K562 (cell line): Measurements from ENCODE around the gene RSPH10B. TPM values are rescaled to one million over a fixed set of nuclear protein-coding genes. Genes with fewer than 3 reads are reported as not detected.

Experiments used
- BRCA1 ChIP-seq, 2 experiments: fragments of 450-650 bp in 1 of 2; sonication (generic) in 1 of 2; formaldehyde crosslinking in 1 of 2; IDR thresholded peaks; 2 replicates each; pipeline versions ENCODE4 v1.5.0 to v1.6.1; 2017 to 2020; ENCODE audit warnings: mild to moderate bottlenecking in 1 of 2, missing genetic modification reagents in 1 of 2
- CC2D1A ChIP-seq: fragments of 450-650 bp; IDR thresholded peaks from 2 replicates; pipeline ENCODE4 v1.6.1; 2017; ENCODE audit warnings: mild to moderate bottlenecking
- CREBBP ChIP-seq: IDR thresholded peaks from one replicate; pipeline ENCODE4 v1.6.1; 2012; ENCODE audit warnings: low read depth, mild to moderate bottlenecking, control low read depth, inconsistent platforms, low read length
- MEF2D ChIP-seq: conservative IDR thresholded peaks from 2 replicates; pipeline ENCODE4 v1.6.1; 2016; ENCODE audit warnings: low read depth, missing genetic modification characterization, missing compliant biosample characterization
- MYNN ChIP-seq, 2 experiments: sonication (generic); formaldehyde crosslinking in 1 of 2; IDR thresholded peaks; 2 replicates each; pipeline versions ENCODE4 v1.5.0 to v1.6.1; 2016 to 2020; ENCODE audit warnings: antibody characterized with exemption in 1 of 2, missing genetic modification reagents in 1 of 2
- PTBP1 ChIP-seq: fragments of 200-400 bp; formaldehyde crosslinking; IDR thresholded peaks from 2 replicates; pipeline ENCODE4 v1.6.1; 2017; ENCODE audit warnings: low read depth, low read length
- SRSF7 ChIP-seq: fragments of 200-400 bp; formaldehyde crosslinking; optimal IDR thresholded peaks from 2 replicates; pipeline ENCODE3; 2017; ENCODE audit warnings: mild to moderate bottlenecking, low read depth, low read length
- TFE3 ChIP-seq: fragments of 450-650 bp; formaldehyde crosslinking; IDR thresholded peaks from 2 replicates; pipeline ENCODE4 v1.4.0; 2020; ENCODE audit warnings: mild to moderate bottlenecking, mixed read lengths
- TSC22D4 ChIP-seq: fragments of 450-650 bp; IDR thresholded peaks from 2 replicates; pipeline ENCODE4 v1.6.1; 2016; ENCODE audit warnings: missing genetic modification characterization, missing biosample characterization, control low read depth
- UBTF ChIP-seq, 2 experiments: IDR thresholded peaks; 2 replicates each; pipeline ENCODE4 v1.6.1; 2012; ENCODE audit warnings: improper control_type of control experiment in 2 of 2, low read depth in 2 of 2, low read length in 2 of 2, borderline replicate concordance in 1 of 2
- ZFP1 ChIP-seq: fragments of 450-650 bp; formaldehyde crosslinking; IDR thresholded peaks from 2 replicates; pipeline ENCODE4 v1.4.0; 2020; ENCODE audit warnings: mild to moderate bottlenecking, mixed read lengths
- ZNF41 ChIP-seq: fragments of 250-450 bp; sonication (Bioruptor Pico); conservative IDR thresholded peaks from 2 replicates; pipeline ENCODE4 v1.4.0; 2020; ENCODE audit warnings: mild to moderate bottlenecking
- ZNF766 ChIP-seq: fragments of 200-800 bp; sonication (Bioruptor generic); conservative IDR thresholded peaks from 2 replicates; pipeline ENCODE4 v1.6.1; 2016; ENCODE audit warnings: missing genetic modification characterization, missing compliant biosample characterization
- ZNF830 ChIP-seq: fragments of 250-450 bp; sonication (Bioruptor Pico); IDR thresholded peaks from 2 replicates; pipeline ENCODE4 v1.5.0; 2021; ENCODE audit warnings: mild to moderate bottlenecking
- polyA plus RNA-seq, 8 experiments: library from polyadenylated mRNA; depleted of rRNA in 4 of 8; stranded (reverse) in 5 of 8; unstranded in 3 of 8; fragments of >200 nt; fragmentation: Nextera tagmentation in 2 of 8; fragmentation: Illumina TruSeq in 1 of 8; extraction: Ambion mirVana in 2 of 8; extraction: Trizol in 1 of 8; gene quantifications; 2 replicates each; pipeline versions ENCODE4 v1.2.1 to v1.2.3, GENCODE V29; 2011 to 2014; ENCODE audit warnings: inconsistent platforms in 1 of 8, missing spikeins in 1 of 8
- total RNA-seq, 7 experiments: library from RNA; depleted of rRNA in 6 of 7; stranded (reverse); fragments of >200 nt in 6 of 7; fragmentation: Illumina TruSeq in 2 of 7; extraction: Trizol in 2 of 7; gene quantifications; 2 replicates each; pipeline versions ENCODE4 v1.2.1 to v1.2.3, GENCODE V29; 2011 to 2021; ENCODE audit warnings: low replicate concordance in 1 of 7
- TF ChIP-seq, protein P1 (sequence below): fragments of 250-450 bp; sonication (Bioruptor Pico); IDR thresholded peaks from 2 replicates; pipeline ENCODE4 v1.4.0; 2020; ENCODE audit warnings: mild to moderate bottlenecking, moderate library complexity
- TF ChIP-seq, protein P2 (sequence below): fragments of 150-350 bp; IDR thresholded peaks from 2 replicates; pipeline ENCODE4 v1.6.1; 2014; ENCODE audit warnings: low read depth, mild to moderate bottlenecking, low read length, borderline replicate concordance

The RSPH10B gene
- total and polyA plus RNA-seq, 9 of the 15 experiments (the other 6 are each of a cell fraction or from before 2014, with no cell fraction given), result 0.01 to 0.09 TPM; not detected in 7

GRCh38 chr7:6015917-6016652, 45.6 kb upstream of the RSPH10B start (continued):
- peak; percentile 68 for TF ChIP-seq ZNF41
- peak; percentile 92 for TF ChIP-seq ZNF766
- no peak for TF ChIP-seq PTBP1
- no peak for TF ChIP-seq BRCA1 (IDR thresholded peaks at IDR 0.05)
- no peak for TF ChIP-seq BRCA1 (CRISPR knock-in tag; IDR thresholded peaks at IDR 0.05)
- TF ChIP-seq ZNF830 (CRISPR knock-in tag), result no peak
- TF ChIP-seq, protein P1, sequence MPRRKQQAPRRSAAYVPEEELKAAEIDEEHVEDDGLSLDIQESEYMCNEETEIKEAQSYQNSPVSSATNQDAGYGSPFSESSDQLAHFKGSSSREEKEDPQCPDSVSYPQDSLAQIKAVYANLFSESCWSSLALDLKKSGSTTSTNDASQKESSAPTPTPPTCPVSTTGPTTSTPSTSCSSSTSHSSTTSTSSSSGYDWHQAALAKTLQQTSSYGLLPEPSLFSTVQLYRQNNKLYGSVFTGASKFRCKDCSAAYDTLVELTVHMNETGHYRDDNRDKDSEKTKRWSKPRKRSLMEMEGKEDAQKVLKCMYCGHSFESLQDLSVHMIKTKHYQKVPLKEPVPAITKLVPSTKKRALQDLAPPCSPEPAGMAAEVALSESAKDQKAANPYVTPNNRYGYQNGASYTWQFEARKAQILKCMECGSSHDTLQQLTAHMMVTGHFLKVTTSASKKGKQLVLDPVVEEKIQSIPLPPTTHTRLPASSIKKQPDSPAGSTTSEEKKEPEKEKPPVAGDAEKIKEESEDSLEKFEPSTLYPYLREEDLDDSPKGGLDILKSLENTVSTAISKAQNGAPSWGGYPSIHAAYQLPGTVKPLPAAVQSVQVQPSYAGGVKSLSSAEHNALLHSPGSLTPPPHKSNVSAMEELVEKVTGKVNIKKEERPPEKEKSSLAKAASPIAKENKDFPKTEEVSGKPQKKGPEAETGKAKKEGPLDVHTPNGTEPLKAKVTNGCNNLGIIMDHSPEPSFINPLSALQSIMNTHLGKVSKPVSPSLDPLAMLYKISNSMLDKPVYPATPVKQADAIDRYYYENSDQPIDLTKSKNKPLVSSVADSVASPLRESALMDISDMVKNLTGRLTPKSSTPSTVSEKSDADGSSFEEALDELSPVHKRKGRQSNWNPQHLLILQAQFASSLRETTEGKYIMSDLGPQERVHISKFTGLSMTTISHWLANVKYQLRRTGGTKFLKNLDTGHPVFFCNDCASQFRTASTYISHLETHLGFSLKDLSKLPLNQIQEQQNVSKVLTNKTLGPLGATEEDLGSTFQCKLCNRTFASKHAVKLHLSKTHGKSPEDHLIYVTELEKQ (CRISPR knock-in tag), result no peak
- no peak for TF ChIP-seq CREBBP
- TF ChIP-seq UBTF (IDR thresholded peaks at IDR 0.05; ENCODE audit: borderline replicate concordance in 1 of 2, low read depth in 2 of 2, low read length in 2 of 2), result no peak
- no peak for TF ChIP-seq MYNN (IDR thresholded peaks at IDR 0.05)
- TF ChIP-seq MYNN (CRISPR knock-in tag; IDR thresholded peaks at IDR 0.05), result no peak
- TF ChIP-seq CC2D1A, result no peak
- TF ChIP-seq SRSF7, result no peak
- TF ChIP-seq, protein P2, sequence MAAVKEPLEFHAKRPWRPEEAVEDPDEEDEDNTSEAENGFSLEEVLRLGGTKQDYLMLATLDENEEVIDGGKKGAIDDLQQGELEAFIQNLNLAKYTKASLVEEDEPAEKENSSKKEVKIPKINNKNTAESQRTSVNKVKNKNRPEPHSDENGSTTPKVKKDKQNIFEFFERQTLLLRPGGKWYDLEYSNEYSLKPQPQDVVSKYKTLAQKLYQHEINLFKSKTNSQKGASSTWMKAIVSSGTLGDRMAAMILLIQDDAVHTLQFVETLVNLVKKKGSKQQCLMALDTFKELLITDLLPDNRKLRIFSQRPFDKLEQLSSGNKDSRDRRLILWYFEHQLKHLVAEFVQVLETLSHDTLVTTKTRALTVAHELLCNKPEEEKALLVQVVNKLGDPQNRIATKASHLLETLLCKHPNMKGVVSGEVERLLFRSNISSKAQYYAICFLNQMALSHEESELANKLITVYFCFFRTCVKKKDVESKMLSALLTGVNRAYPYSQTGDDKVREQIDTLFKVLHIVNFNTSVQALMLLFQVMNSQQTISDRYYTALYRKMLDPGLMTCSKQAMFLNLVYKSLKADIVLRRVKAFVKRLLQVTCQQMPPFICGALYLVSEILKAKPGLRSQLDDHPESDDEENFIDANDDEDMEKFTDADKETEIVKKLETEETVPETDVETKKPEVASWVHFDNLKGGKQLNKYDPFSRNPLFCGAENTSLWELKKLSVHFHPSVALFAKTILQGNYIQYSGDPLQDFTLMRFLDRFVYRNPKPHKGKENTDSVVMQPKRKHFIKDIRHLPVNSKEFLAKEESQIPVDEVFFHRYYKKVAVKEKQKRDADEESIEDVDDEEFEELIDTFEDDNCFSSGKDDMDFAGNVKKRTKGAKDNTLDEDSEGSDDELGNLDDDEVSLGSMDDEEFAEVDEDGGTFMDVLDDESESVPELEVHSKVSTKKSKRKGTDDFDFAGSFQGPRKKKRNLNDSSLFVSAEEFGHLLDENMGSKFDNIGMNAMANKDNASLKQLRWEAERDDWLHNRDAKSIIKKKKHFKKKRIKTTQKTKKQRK, result no peak
- TF ChIP-seq MEF2D (tag), result peak; percentile 50; the same call in 1 of the 2 replicates
- 0 out of 2 replicates have a peak, but pooled peaks have one; percentile 5 for TF ChIP-seq TFE3 (CRISPR knock-in tag)
- no peak for TF ChIP-seq ZFP1
- no peak for TF ChIP-seq TSC22D4 (tag)
